Psoas muscle (tissue), 8 donors: Measurements from ENCODE around the gene ADH1B. TPM values are rescaled to one million over a fixed set of nuclear protein-coding genes. Genes with fewer than 3 reads are reported as not detected.

ENCODE experiments used
- ATAC-seq, 4 donors: fragments of 200-7000 bp; cut with Tn5 transposase; one replicate each; pipeline ENCODE4 v1.9.1; 2020; ENCODE audit warnings: moderate library complexity in 3 of 4, mild to moderate bottlenecking in 2 of 4
- DNase-seq, 2 donors: peaks; one replicate each; pipeline ENCODE4 v3.0.0-alpha.2; 2020
- H3K27ac ChIP-seq: fragments of 200-600 bp; one replicate; pipeline ENCODE4 v1.8.0; 2022
- H3K27me3 ChIP-seq, 3 donors: fragments of 200-600 bp in 1 of 3; one replicate each; pipeline versions ENCODE4 v1.6.1 to v1.8.0; 2013 to 2022; ENCODE audit warnings: low read length in 2 of 3, mild to moderate bottlenecking in 2 of 3, moderate library complexity in 1 of 3; ENCODE audit not compliant: insufficient read depth in 3 of 3
- H3K36me3 ChIP-seq, 2 donors: fragments of 200-600 bp in 1 of 2; one replicate each; pipeline versions ENCODE4 v1.6.1 to v1.8.0; 2013 to 2022; ENCODE audit warnings: low read depth in 1 of 2, mild to moderate bottlenecking in 1 of 2, moderate library complexity in 1 of 2; ENCODE audit not compliant: insufficient read depth in 1 of 2
- H3K4me1 ChIP-seq: fragments of 200-600 bp; one replicate; pipeline ENCODE4 v1.8.0; 2022
- H3K4me3 ChIP-seq: fragments of 200-600 bp; one replicate; pipeline ENCODE4 v1.8.0; 2022; ENCODE audit warnings: mild to moderate bottlenecking
- H3K9me3 ChIP-seq: fragments of 200-600 bp; one replicate; pipeline ENCODE4 v1.8.0; 2022
- WGBS, 3 donors: extraction: QIAGEN DNeasy Blood & Tissue Kit; methylation state at CpG; one replicate each; pipeline versions ENCODE4 v1.1.6 to v1.1.7; 2013; 5-methylcytosine and 5-hydroxymethylcytosine counted together
- intact Hi-C, 2 donors: fragments of 100-400 bp; cut with DNase I; formaldehyde crosslinking; loops; one replicate each; pipeline versions ENCODE4 v1.11.0 to v1.14.2; 2022
- polyA plus RNA-seq, 3 donors: library from polyadenylated mRNA; stranded (reverse); fragments of 200-250 nt; gene quantifications; one replicate each; pipeline ENCODE4 v1.2.3, GENCODE V29; 2013
- total RNA-seq, 4 donors: library from RNA; stranded (reverse); fragmentation: NEBNext Ultra II Directional in 2 of 4; extraction: Animal tissue kit (Norgen Biotek cat#: 25700) in 2 of 4; gene quantifications; one replicate each; pipeline versions ENCODE4 v1.2.1 to v1.2.4, GENCODE V29; 2021 to 2023
- TF ChIP-seq, protein P1 (sequence below): fragments of 200-600 bp; IDR thresholded peaks from one replicate; pipeline ENCODE4 v1.8.0; 2022; ENCODE audit warnings: antibody characterized with exemption
- donor health status: healthy with polysubstance abuse.
- donor health status: DM: no; HTN: no; CAD: no; lungs with moderate emphysema.
- donor health status: Bipolar disorder and iron deficiency.
- donor health status: healthy.
- donor health status: DM: yes; HTN: yes; CAD: no.
- donor health status: DM: no; HTN: no; CAD: no.
- donor health status: DM: no; HTN: no; CAD: no.
- donor health status: DM: yes; HTN: yes; CAD: no.

The ADH1B gene
- total and polyA plus RNA-seq, 7 donors = 54.1 to 111 (median 71.8) TPM

GRCh38 chr4:99315839-99316238 lies 5.4 kb downstream of the ADH1B start:
- Histone ChIP-seq H3K27me3 (no peaks in the 10 kb centered on the region), H3K4me3 (peak overlapping the region; percentile 10), H3K36me3 (no peaks in the 10 kb centered on the region), H3K27ac (no peak overlapping the region), H3K9me3 (no peaks in the 10 kb centered on the region), H3K4me1 (no peaks in the 10 kb centered on the region)
- TF ChIP-seq, protein P1, sequence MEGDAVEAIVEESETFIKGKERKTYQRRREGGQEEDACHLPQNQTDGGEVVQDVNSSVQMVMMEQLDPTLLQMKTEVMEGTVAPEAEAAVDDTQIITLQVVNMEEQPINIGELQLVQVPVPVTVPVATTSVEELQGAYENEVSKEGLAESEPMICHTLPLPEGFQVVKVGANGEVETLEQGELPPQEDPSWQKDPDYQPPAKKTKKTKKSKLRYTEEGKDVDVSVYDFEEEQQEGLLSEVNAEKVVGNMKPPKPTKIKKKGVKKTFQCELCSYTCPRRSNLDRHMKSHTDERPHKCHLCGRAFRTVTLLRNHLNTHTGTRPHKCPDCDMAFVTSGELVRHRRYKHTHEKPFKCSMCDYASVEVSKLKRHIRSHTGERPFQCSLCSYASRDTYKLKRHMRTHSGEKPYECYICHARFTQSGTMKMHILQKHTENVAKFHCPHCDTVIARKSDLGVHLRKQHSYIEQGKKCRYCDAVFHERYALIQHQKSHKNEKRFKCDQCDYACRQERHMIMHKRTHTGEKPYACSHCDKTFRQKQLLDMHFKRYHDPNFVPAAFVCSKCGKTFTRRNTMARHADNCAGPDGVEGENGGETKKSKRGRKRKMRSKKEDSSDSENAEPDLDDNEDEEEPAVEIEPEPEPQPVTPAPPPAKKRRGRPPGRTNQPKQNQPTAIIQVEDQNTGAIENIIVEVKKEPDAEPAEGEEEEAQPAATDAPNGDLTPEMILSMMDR = no peak
- no peak for DNase-seq
- intact Hi-C loops = no loop called here
- 73 to 76% (median 75%) methylated on average over 6 of the region's 6 CpGs for WGBS, 3 donors
- ATAC-seq = no peak

DNA sequence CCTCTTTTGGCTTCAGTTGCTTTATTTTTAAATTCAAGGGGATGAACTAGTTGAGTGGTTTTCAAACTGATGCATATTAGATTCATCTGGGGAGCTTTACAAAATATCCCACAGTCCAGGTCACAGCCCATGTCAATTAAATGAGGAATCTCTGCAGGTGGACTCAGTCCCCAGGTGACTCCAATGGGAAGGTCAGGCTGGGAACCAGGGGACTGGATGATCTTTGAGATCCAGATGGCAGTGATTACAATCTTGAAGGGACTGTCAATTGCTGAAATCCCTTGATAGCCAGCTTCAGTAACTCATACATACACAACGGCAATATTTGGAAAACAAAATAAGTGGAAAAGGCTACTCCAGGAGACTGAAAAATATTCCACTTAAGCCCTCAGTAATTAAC lies 7.0 kb downstream of the ADH1B start:
- no peak for DNase-seq
- Histone ChIP-seq H3K36me3 (no peaks in the 10 kb centered on the region), H3K4me1 (no peaks in the 10 kb centered on the region), H3K27ac (no peak overlapping the region), H3K27me3 (no peaks in the 10 kb centered on the region), H3K9me3 (no peaks in the 10 kb centered on the region), H3K4me3 (no peak overlapping the region)
- ATAC-seq = no peak
- intact Hi-C loops = no loop called here
- WGBS, 3 donors = 70 to 81% (median 74%) methylated on average over 1 of the region's 1 CpG
- TF ChIP-seq, protein P1 = no peak

- no peaks in the 10 kb centered on the region for H3K9me3 ChIP-seq
- H3K27ac ChIP-seq = no peak overlapping the region
- intact Hi-C loops = no loop called here
- H3K27me3 ChIP-seq = no peaks in the 10 kb centered on the region
- WGBS, 3 donors = 51 to 69% (median 68%) methylated on average over 2 of the region's 2 CpGs
- H3K4me3 ChIP-seq = no peak overlapping the region
- ATAC-seq (no peak), DNase-seq (no peak)
- no peaks in the 10 kb centered on the region for H3K36me3 ChIP-seq
- no peaks in the 10 kb centered on the region for H3K4me1 ChIP-seq
- TF ChIP-seq, protein P1 = no peak
Measured at GRCh38 chr4:99310389-99310788, 10.8 kb downstream of the ADH1B start.

GRCh38 chr4:99305638-99306400 lies 15.4 kb downstream of the ADH1B start:
- Histone ChIP-seq H3K27ac (no peak overlapping the region), H3K4me3 (no peak overlapping the region), H3K27me3 (no peaks in the 10 kb centered on the region), H3K4me1 (peaks cover 5% of the 10 kb centered on the region), H3K36me3 (no peaks in the 10 kb centered on the region), H3K9me3 (no peaks in the 10 kb centered on the region)
- intact Hi-C loops = no loop called here
- WGBS, 3 donors = 89 to 92% (median 92%) methylated on average over 11 of the region's 11 CpGs
- ATAC-seq (peak in 2 of 4 donors; percentile 44 to 46), DNase-seq (peak in 1 of 2 donors; percentile 70)
- TF ChIP-seq, protein P1 = no peak
